Right atrium auricular region (tissue), 2 donors: ENCODE measurements around the gene IL20. TPM values are rescaled to one million over a fixed set of nuclear protein-coding genes. Genes with fewer than 3 reads are reported as not detected.

Experiments
- DNase-seq: peaks from one replicate; pipeline ENCODE4 v3.0.0-alpha.2; 2019; ENCODE audit warnings: low spot score
- H3K27ac ChIP-seq, 2 donors: fragments of 200-600 bp; sonication (generic); 1 replicate in 1 of 2; 2 replicates in 1 of 2; pipeline ENCODE4 v1.5.1; 2016 to 2019
- H3K27me3 ChIP-seq, 2 donors: fragments of 200-600 bp; sonication (generic); one replicate each; pipeline versions ENCODE4 v1.5.1 to v1.6.0; 2017 to 2019
- H3K36me3 ChIP-seq: fragments of 200-600 bp; sonication (generic); one replicate; pipeline ENCODE4 v1.5.1; 2016
- H3K4me1 ChIP-seq, 2 donors: fragments of 200-600 bp; sonication (generic); one replicate each; pipeline versions ENCODE4 v1.5.1 to v1.6.0; 2017 to 2019
- H3K4me3 ChIP-seq, 2 donors: fragments of 200-600 bp; sonication (generic); 1 replicate in 1 of 2; 2 replicates in 1 of 2; pipeline ENCODE4 v1.5.1; 2017 to 2019; ENCODE audit warnings: mild to moderate bottlenecking in 1 of 2, moderate library complexity in 1 of 2
- H3K9me3 ChIP-seq, 2 donors: fragments of 200-600 bp; sonication (generic); one replicate each; pipeline ENCODE4 v1.5.1; 2019
- CTCF ChIP-seq, 2 donors: fragments of 200-600 bp; sonication (generic); IDR thresholded peaks; one replicate each; pipeline ENCODE4 v1.5.1; 2019; ENCODE audit warnings: antibody characterized with exemption in 2 of 2
- total RNA-seq, 2 donors: library from RNA; depleted of rRNA; stranded (reverse); fragments of >200 nt; gene quantifications; one replicate each; pipeline ENCODE4 v1.1.0, GENCODE V29; 2016

IL20 gene
- total RNA-seq, 2 donors from 2014 or later = 0.20 TPM; not detected in 1

GRCh38 chr1:206836111-206836510, 29.3 kb upstream of the IL20 start:
- no peak for TF ChIP-seq CTCF (IDR thresholded peaks at IDR 0.05)
- no peaks in the 10 kb centered on the region for H3K27me3 ChIP-seq
- no peaks in the 10 kb centered on the region for H3K36me3 ChIP-seq
- H3K27ac ChIP-seq = no peak overlapping the region
- H3K9me3 ChIP-seq = no peaks in the 10 kb centered on the region
- H3K4me1 ChIP-seq = no peaks in the 10 kb centered on the region
- no peak overlapping the region for H3K4me3 ChIP-seq
- DNase-seq = no peak

DNA sequence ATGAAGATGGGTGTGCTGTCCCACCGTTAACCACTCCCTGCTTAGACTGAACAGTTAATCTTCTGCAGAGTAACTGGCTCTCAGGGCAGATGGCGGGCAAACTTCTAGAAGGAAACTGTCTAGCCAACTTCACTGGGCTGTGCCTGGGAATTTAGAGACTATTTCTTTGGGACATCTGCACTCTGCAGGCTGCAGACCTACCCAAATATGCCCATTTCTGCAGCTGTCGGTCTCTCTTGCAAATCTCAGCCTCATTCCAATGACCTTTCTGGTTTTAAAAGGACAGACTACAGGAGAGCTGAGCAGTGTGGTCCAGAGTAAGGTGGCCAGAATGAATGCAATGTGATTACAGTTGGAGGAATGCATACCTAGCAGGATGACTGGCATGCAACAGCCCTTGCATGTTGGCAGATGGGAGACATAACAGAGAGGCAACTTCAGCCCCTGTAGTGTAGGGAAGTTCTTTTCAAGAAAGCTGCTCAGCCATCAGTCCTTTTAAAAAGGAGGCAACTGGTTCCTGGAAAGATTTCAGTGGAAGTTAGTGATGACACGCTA, 26.3 kb upstream of the IL20 start:
- H3K27ac ChIP-seq = no peak overlapping the region
- H3K4me1 ChIP-seq = no peaks in the 10 kb centered on the region
- no peaks in the 10 kb centered on the region for H3K9me3 ChIP-seq
- H3K4me3 ChIP-seq = no peak overlapping the region
- TF ChIP-seq CTCF (IDR thresholded peaks at IDR 0.05) = no peak
- H3K27me3 ChIP-seq = no peaks in the 10 kb centered on the region
- no peaks in the 10 kb centered on the region for H3K36me3 ChIP-seq
- no peak for DNase-seq

GRCh38 chr1:206839857-206840256, 25.6 kb upstream of the IL20 start:
- Histone ChIP-seq H3K27ac (no peak overlapping the region), H3K27me3 (no peaks in the 10 kb centered on the region), H3K36me3 (no peaks in the 10 kb centered on the region), H3K4me1 (no peaks in the 10 kb centered on the region), H3K9me3 (no peaks in the 10 kb centered on the region), H3K4me3 (no peak overlapping the region)
- TF ChIP-seq CTCF (IDR thresholded peaks at IDR 0.05) = no peak
- DNase-seq = no peak

- no peak for TF ChIP-seq CTCF (IDR thresholded peaks at IDR 0.05)
- H3K9me3 ChIP-seq = no peaks in the 10 kb centered on the region
- no peak overlapping the region for H3K4me3 ChIP-seq
- H3K27ac ChIP-seq = no peak overlapping the region
- no peak for DNase-seq
- H3K36me3 ChIP-seq = no peaks in the 10 kb centered on the region
- H3K27me3 ChIP-seq = no peaks in the 10 kb centered on the region
- H3K4me1 ChIP-seq = no peaks in the 10 kb centered on the region
Observed at GRCh38 chr1:206841609-206842323, 23.7 kb upstream of the IL20 start.

DNA sequence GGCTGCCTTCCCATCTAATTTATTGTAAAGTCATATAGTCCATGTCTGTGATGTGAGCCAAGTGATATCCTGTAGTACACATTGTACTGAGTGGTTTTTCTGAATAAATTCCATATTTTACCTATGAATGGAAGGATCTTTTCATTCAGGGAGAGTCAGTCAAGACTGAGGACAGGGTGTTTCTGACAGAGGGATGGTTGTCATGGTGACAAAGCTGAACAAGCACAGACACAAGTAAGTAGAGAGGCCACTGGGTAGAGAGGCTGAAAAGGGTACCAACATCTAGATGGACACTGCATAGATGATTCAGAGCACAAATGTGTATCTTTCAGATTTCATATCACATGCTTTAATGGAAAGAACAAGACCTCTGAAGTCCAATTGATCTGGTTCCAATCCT, 22.6 kb upstream of the IL20 start:
- Histone ChIP-seq H3K36me3 (no peaks in the 10 kb centered on the region), H3K27me3 (no peaks in the 10 kb centered on the region), H3K4me3 (no peak overlapping the region), H3K9me3 (no peaks in the 10 kb centered on the region), H3K27ac (no peak overlapping the region), H3K4me1 (no peaks in the 10 kb centered on the region)
- TF ChIP-seq CTCF (IDR thresholded peaks at IDR 0.05) = no peak
- no peak for DNase-seq

GRCh38 chr1:206843626-206844025, 21.8 kb upstream of the IL20 start:
- no peaks in the 10 kb centered on the region for H3K9me3 ChIP-seq
- DNase-seq = no peak
- TF ChIP-seq CTCF (IDR thresholded peaks at IDR 0.05) = no peak
- no peak overlapping the region for H3K27ac ChIP-seq
- H3K27me3 ChIP-seq = no peaks in the 10 kb centered on the region
- no peaks in the 10 kb centered on the region for H3K4me1 ChIP-seq
- no peak overlapping the region for H3K4me3 ChIP-seq
- H3K36me3 ChIP-seq = no peaks in the 10 kb centered on the region
